ENCODE results near the gene UEVLD.

GRCh38 chr11:18521122-18521521, 67.4 kb downstream of the UEVLD start:
- TF ChIP-seq EZH2phosphoT487 (IDR thresholded peaks at IDR 0.05; ENCODE audit: insufficient read depth, low read depth) (no peak), EZH2 (IDR thresholded peaks at IDR 0.05; ENCODE audit: insufficient read depth, poor library complexity, severe bottlenecking) (no peak)
